Germinal center (tissue), 1 donor: ENCODE data around the gene AQP2.

Source experiments
- DNase-seq: peaks from one replicate; pipeline ENCODE4 v3.0.0; 2012; ENCODE audit warnings: mixed read lengths, low spot score

Gene AQP2

GRCh38 chr12:49941556-49942511 lies 8.7 kb upstream of the AQP2 start:
- no peak for DNase-seq

DNA sequence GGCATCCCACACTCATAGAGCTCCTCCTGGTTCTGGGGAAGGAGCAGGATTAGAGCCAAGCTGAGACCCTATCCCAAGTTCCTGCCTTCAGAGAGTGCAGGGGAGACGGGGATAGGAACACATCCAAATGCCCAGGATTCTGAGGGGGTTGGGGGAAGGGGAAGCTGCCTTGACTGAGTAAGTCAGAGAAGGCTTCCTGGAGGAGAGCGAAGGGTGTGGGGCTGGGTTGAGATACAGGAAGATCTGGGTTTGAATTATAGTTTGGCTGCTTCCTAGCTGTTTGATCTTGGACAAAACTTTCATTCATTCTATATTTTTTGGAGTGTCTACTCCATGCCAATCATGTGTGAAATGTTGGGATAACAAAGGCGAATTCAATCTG lies 8.0 kb upstream of the AQP2 start:
- no peak for DNase-seq

GRCh38 chr12:49942921-49943624 lies 7.5 kb upstream of the AQP2 start:
- DNase-seq, result no peak

- no peak for DNase-seq
These were observed 6.9 kb upstream of the AQP2 start for GRCh38 chr12:49943625-49943960.

GRCh38 chr12:49944046-49944445 lies 6.5 kb upstream of the AQP2 start:
- no peak for DNase-seq

GRCh38 chr12:49944718-49945117 lies 5.8 kb upstream of the AQP2 start:
- DNase-seq, result no peak

DNA sequence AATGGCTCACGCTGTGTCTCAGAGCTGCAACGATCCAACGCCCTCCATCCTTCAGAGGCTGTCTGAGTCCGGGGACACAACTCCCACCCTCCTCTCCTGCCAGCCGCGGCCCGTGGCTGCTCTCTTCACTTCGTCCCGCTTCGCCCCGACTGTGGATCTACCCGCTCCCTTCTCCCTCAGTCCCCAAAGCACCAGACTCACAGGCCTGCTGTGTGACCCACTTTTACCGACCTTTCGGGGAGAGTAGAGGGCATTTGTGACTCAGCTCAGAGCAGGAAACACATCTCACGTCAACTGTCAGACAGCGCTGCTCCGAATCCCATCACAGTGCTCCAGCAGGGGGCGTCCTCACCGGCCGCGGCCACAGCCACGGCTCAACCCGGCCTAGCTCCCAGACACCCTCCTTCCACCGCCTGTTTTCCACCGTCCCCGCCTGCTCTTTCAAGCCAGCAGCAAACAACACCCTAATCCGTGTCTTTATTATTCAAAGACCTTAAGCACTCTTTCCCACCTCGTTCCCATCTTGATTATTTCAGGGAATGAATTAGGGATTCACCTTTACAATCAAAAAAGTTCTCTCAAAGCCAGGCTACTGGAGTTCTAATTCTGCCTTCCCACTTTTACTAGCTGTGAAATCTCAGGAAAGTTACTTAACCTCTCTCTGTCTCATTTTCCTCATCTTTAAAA lies 5.0 kb upstream of the AQP2 start:
- DNase-seq, result peak; percentile 83

- DNase-seq, result no peak
These were observed 4.5 kb upstream of the AQP2 start for GRCh38 chr12:49946086-49946485.

- no peak for DNase-seq
These were observed 4.0 kb upstream of the AQP2 start for GRCh38 chr12:49946497-49946896.

DNA sequence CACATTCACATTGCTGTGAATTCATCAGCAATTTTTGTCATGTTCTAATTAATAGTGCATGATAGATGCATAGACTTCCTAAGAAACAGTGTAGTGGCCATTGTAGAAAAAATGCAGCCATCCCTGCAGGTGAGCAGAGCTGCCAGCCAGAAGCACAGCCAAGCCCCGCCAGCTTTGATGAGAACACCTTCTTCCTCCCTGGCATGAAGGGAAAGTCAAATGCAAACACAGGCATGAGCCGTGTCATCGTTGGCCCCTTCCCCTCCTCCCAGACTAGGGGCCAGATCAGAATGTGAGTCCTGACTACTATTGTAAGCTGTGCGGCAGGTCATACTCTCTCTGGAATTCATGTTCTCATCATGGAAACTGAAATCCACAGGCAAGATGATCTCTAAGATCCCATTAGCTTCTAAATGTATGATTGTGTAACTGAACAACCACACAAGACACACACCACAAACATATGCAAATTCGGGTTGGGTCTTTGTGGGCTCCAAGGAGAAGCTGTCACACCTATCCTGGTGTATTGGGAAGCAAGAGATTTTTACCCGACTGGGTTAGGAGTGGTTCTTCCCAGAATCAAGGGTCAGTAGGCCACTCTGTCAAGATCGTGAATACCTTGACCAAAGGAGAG lies 2.8 kb upstream of the AQP2 start:
- no peak for DNase-seq

GRCh38 chr12:49948866-49949845 lies 1.4 kb upstream of the AQP2 start:
- DNase-seq, result no peak

- no peak for DNase-seq
These were observed 671 bp upstream of the AQP2 start for GRCh38 chr12:49949866-49950265.

GRCh38 chr12:49951411-49952240 lies 1.1 kb downstream of the AQP2 start:
- no peak for DNase-seq

DNA sequence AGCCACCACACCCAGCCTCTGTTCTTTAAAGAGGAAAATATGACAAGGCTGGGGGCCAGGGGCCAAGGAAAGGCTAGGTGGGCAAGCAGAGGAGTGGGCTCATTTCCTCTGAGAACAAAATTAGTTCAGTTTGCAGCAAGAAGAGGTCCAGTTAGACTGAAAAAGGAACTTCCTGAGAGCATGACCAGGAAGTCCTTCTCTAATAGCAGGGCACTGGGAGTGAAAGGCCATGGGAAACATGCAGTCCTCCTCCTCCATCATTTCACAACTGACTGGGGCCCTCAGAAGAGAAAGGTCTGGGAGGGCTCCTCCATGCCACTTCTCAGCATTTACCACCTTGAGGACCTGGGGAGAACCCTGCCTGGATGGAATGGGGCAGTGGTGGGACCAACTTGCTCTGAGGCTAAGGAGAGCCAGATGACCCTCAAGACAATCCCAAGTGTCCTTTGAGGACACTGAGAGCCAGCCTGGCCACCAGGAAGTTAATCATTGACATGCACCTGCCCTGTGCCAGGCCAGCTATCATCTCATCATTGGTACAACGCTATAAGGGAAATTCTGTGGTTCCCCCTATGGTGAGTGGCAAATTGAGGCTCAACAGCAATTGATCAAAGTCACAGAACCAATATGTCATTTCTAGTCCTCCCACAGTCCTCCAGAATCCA lies 2.0 kb downstream of the AQP2 start:
- no peak for DNase-seq

DNA sequence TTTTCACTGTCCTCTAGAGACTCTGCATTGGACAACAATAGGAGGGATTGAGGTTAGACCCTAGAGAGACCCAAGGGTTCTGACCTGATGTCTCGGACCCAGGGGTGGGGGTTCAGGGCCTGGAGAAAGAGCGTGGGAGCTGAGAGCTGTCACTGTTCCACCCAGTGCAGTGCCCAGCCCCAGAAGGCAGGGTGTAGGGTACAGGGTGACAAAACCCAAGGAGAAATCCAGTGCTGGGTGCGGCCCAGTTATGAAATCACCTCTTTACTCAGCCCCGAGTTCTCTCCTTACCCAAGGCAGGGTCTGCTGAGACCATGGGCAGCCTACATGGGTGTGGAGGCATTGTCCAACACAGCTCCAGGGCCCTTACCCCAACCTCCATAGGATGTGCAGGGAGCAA lies 2.6 kb downstream of the AQP2 start:
- DNase-seq, result no peak

DNA sequence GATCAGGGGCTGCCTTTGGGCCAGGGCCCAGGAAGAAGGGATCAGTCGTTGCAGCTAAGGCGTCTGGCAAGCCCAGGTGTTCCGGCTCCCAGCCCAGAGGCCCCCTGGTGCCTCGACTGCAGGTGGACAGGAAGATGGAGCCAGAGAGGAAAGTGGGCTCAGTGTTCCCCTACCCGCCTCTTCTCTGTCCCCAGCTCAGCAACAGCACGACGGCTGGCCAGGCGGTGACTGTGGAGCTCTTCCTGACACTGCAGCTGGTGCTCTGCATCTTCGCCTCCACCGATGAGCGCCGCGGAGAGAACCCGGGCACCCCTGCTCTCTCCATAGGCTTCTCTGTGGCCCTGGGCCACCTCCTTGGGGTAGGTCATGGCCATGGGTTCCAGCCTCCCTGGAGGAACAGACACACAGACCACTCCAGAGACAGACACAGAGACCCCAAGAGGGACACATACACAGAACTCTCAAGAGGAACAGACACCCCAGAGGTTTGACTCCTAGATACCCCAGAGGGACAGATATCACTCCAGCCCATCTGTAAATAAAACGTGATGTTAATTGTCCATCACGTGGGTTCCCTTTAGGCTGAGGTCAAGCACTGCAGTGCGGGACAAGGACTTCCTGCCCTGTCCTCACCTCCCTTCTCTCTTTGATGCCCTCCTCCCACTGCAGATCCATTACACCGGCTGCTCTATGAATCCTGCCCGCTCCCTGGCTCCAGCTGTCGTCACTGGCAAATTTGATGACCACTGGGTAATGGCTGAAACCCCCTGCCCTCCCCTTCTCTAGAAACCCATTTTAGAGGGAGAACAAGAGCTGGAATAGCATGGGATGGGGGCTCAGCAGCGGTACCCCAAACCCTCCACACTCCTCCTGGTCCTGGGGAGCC lies 3.7 kb downstream of the AQP2 start:
- DNase-seq, result no peak

GRCh38 chr12:49954863-49955830 lies 4.6 kb downstream of the AQP2 start:
- no peak for DNase-seq
